HG02938 (cell line): ENCODE results near the gene ATG9B.
"Not testable (repeated sequence)": the region's sequence is repeated elsewhere in the genome, so short reads cannot be mapped to it uniquely, and the experiment has no call there.

ENCODE experiments used
- ATAC-seq: cut with Tn5 transposase; IDR thresholded peaks from one replicate; pipeline ENCODE4 v1.9.1; 2021; ENCODE audit warnings: mild to moderate bottlenecking, moderate library complexity; ENCODE audit not compliant: unreplicated experiment

ATG9B gene

GRCh38 chr7:151039850-151040548, 15.7 kb upstream of the ATG9B start:
- no peak for ATAC-seq

GRCh38 chr7:151038951-151039849, 14.9 kb upstream of the ATG9B start:
- ATAC-seq: no peak

GRCh38 chr7:151035902-151036301, 11.6 kb upstream of the ATG9B start:
- no peak for ATAC-seq

GRCh38 chr7:151035026-151035717, 10.9 kb upstream of the ATG9B start:
- ATAC-seq: no peak

- no peak for ATAC-seq
Observed at GRCh38 chr7:151034312-151035025, 10.2 kb upstream of the ATG9B start.

- no peak for ATAC-seq
Observed at GRCh38 chr7:151033864-151034249, 9.6 kb upstream of the ATG9B start.

GRCh38 chr7:151032936-151033863, 8.9 kb upstream of the ATG9B start:
- no peak for ATAC-seq

GRCh38 chr7:151031011-151031410, 6.7 kb upstream of the ATG9B start:
- no peak for ATAC-seq

GRCh38 chr7:151028948-151029501, 4.7 kb upstream of the ATG9B start:
- no peak for ATAC-seq

GRCh38 chr7:151028131-151028947, 4.0 kb upstream of the ATG9B start, which contains the start of gene ABCB8:
TSS of gene ABCB8 (plus strand) at chr7:151028450. CDS start at chr7:151028516, 66 bp downstream.
- peak; percentile 92 for ATAC-seq

- not testable (repeated sequence) for ATAC-seq
Observed at GRCh38 chr7:151027728-151028130, 3.4 kb upstream of the ATG9B start.

GRCh38 chr7:151026771-151027727, 2.8 kb upstream of the ATG9B start:
- ATAC-seq: not testable (repeated sequence)

GRCh38 chr7:151025924-151026671, 1.8 kb upstream of the ATG9B start:
- no peak for ATAC-seq

- no peak for ATAC-seq
Observed at GRCh38 chr7:151023232-151023631, 1.1 kb downstream of the ATG9B start.

GRCh38 chr7:151020231-151020630, 4.1 kb downstream of the ATG9B start:
- no peak for ATAC-seq

GRCh38 chr7:151019130-151019447, 5.2 kb downstream of the ATG9B start:
- ATAC-seq: no peak
